ENCODE data around the gene TPH1. TPM values are rescaled to one million over a fixed set of nuclear protein-coding genes. Genes with fewer than 3 reads are reported as not detected.
"Not testable (repeated sequence)": the region's sequence is repeated elsewhere in the genome, so short reads cannot be mapped to it uniquely, and the experiment has no call there.

Gene TPH1
- total RNA-seq, 1 experiment from 2014 or later: 0.21 TPM

GRCh38 chr11:18001191-18001590 lies 44.9 kb downstream of the TPH1 start:
- no peak overlapping the region for H3K27ac ChIP-seq (ENCODE audit: low read depth, low read length, poor library complexity, severe bottlenecking)
- H3K36me3 ChIP-seq (ENCODE audit: insufficient read depth, low read length, poor library complexity, severe bottlenecking): peaks cover 5% of the 10 kb centered on the region
- ChIA-PET POLR2A (ENCODE audit: low non-redundant PET) (no interaction called here), CTCF (interaction anchor here (1.3 kb wide), 1 partner anchor 28 kb away, joined by 4 read pairs; no protein-coding TSS in a partner anchor)
- TF ChIP-seq, protein P1, sequence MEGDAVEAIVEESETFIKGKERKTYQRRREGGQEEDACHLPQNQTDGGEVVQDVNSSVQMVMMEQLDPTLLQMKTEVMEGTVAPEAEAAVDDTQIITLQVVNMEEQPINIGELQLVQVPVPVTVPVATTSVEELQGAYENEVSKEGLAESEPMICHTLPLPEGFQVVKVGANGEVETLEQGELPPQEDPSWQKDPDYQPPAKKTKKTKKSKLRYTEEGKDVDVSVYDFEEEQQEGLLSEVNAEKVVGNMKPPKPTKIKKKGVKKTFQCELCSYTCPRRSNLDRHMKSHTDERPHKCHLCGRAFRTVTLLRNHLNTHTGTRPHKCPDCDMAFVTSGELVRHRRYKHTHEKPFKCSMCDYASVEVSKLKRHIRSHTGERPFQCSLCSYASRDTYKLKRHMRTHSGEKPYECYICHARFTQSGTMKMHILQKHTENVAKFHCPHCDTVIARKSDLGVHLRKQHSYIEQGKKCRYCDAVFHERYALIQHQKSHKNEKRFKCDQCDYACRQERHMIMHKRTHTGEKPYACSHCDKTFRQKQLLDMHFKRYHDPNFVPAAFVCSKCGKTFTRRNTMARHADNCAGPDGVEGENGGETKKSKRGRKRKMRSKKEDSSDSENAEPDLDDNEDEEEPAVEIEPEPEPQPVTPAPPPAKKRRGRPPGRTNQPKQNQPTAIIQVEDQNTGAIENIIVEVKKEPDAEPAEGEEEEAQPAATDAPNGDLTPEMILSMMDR (conservative IDR thresholded peaks at IDR 0.05; ENCODE audit: low read depth, low read length): no peak
- TF ChIP-seq EZH2 (IDR thresholded peaks at IDR 0.05; ENCODE audit: borderline replicate concordance, low read depth, low read length, poor library complexity, severe bottlenecking): no peak
- BruUV-seq (replicated peaks): no TSS peak
- intact Hi-C loops (cut with micrococcal nuclease; ENCODE audit: unreplicated experiment): no loop called here
- peak; percentile 71 for DNase-seq (ENCODE audit: low spot score)
- no peaks in the 10 kb centered on the region for H3K27me3 ChIP-seq (replicated peaks; ENCODE audit: insufficient read depth, low read depth, low read length, poor library complexity)
- no peak overlapping the region for H3K4me3 ChIP-seq (ENCODE audit: low read depth, low read length, poor library complexity, severe bottlenecking)
- H3K9me3 ChIP-seq (ENCODE audit: low read depth, low read length, poor library complexity, severe bottlenecking): no peaks in the 10 kb centered on the region
- H3K4me1 ChIP-seq (ENCODE audit: insufficient read depth, low read length, poor library complexity, severe bottlenecking): no peaks in the 10 kb centered on the region

GRCh38 chr11:18000760-18001159 lies 45.3 kb downstream of the TPH1 start:
- POLR2A ChIA-PET (ENCODE audit: low non-redundant PET): no interaction called here
- peaks cover 2% of the 10 kb centered on the region for H3K36me3 ChIP-seq (ENCODE audit: insufficient read depth, low read length, poor library complexity, severe bottlenecking)
- no TSS peak for BruUV-seq (replicated peaks)
- TF ChIP-seq, protein P1 (conservative IDR thresholded peaks at IDR 0.05; ENCODE audit: low read depth, low read length): no peak
- no peak for TF ChIP-seq EZH2 (IDR thresholded peaks at IDR 0.05; ENCODE audit: borderline replicate concordance, low read depth, low read length, poor library complexity, severe bottlenecking)
- H3K9me3 ChIP-seq (ENCODE audit: low read depth, low read length, poor library complexity, severe bottlenecking): no peaks in the 10 kb centered on the region
- DNase-seq (ENCODE audit: low spot score): no peak
- no peak overlapping the region for H3K27ac ChIP-seq (ENCODE audit: low read depth, low read length, poor library complexity, severe bottlenecking)
- intact Hi-C loops (cut with micrococcal nuclease; ENCODE audit: unreplicated experiment): no loop called here
- CTCF ChIA-PET: interaction anchor here (1.3 kb wide), 1 partner anchor 28 kb away, joined by 4 read pairs; no protein-coding TSS in a partner anchor
- H3K4me3 ChIP-seq (ENCODE audit: low read depth, low read length, poor library complexity, severe bottlenecking): no peak overlapping the region
- no peaks in the 10 kb centered on the region for H3K4me1 ChIP-seq (ENCODE audit: insufficient read depth, low read length, poor library complexity, severe bottlenecking)
- no peaks in the 10 kb centered on the region for H3K27me3 ChIP-seq (replicated peaks; ENCODE audit: insufficient read depth, low read depth, low read length, poor library complexity)

DNA sequence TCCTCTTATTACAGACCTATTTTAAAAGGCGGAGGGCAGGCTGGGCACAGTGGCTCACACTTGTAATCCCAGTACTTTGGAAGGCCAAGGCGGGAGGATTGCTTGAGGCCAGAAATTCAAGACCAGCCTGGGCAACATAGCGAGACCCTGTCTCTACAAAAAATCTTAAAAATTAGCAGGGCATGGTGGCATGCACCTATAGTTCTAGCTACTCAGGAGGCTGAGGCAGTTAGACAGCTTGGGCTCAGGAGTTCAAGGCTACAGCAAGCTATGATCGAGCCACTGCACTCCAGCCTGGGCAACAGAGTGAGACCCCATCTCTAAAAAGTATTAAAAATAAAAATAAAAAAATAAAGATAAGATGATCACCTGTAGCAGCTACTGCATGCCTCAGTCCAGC lies 45.9 kb downstream of the TPH1 start:
- H3K27me3 ChIP-seq (replicated peaks; ENCODE audit: insufficient read depth, low read depth, low read length, poor library complexity); H3K9me3 ChIP-seq (ENCODE audit: low read depth, low read length, poor library complexity, severe bottlenecking); intact Hi-C loops (cut with micrococcal nuclease; ENCODE audit: unreplicated experiment); POLR2A ChIA-PET (ENCODE audit: low non-redundant PET); H3K27ac ChIP-seq (ENCODE audit: low read depth, low read length, poor library complexity, severe bottlenecking); H3K4me1 ChIP-seq (ENCODE audit: insufficient read depth, low read length, poor library complexity, severe bottlenecking); BruUV-seq (replicated peaks); H3K36me3 ChIP-seq (ENCODE audit: insufficient read depth, low read length, poor library complexity, severe bottlenecking); DNase-seq (ENCODE audit: low spot score); H3K4me3 ChIP-seq (ENCODE audit: low read depth, low read length, poor library complexity, severe bottlenecking): not testable (repeated sequence)
- CTCF ChIA-PET: interaction anchor here (1.3 kb wide), 1 partner anchor 27 kb away, joined by 4 read pairs; no protein-coding TSS in a partner anchor

Other genes with a start within 250 kb of the TPH1 start
- gene SERGEF, start 33.2 kb downstream of the TPH1 start, total RNA-seq (2021): 15.2 and 16.7 TPM in 2 replicates
- gene SAAL1, start 59.8 kb upstream of the TPH1 start, total RNA-seq (2021): 37.7 and 39.5 TPM in 2 replicates
- not detected in 2 replicates for gene MRGPRX3, start 86.3 kb upstream of the TPH1 start, total RNA-seq (2021)
- gene MRGPRX4, start 126.6 kb upstream of the TPH1 start, total RNA-seq (2021): not detected in 2 replicates
- not detected in 2 replicates for gene SAA4, start 190.5 kb upstream of the TPH1 start, total RNA-seq (2021)
- gene SAA2, start 202.4 kb upstream of the TPH1 start, total RNA-seq (2021): 1.2 TPM in 1 of 2 replicates, not detected in the other
- gene SAA1, start 220.0 kb upstream of the TPH1 start, total RNA-seq (2021): 0.63 TPM in 1 of 2 replicates, not detected in the other

Measured in A673 (cell line).